Activated gamma-delta T cell (primary cell): Measurements from ENCODE around the gene THAP5.

Experiments
- DNase-seq: peaks from one replicate; lab custom pipeline; 2025; lab: John Stamatoyannopoulos, UW

Gene THAP5

DNA sequence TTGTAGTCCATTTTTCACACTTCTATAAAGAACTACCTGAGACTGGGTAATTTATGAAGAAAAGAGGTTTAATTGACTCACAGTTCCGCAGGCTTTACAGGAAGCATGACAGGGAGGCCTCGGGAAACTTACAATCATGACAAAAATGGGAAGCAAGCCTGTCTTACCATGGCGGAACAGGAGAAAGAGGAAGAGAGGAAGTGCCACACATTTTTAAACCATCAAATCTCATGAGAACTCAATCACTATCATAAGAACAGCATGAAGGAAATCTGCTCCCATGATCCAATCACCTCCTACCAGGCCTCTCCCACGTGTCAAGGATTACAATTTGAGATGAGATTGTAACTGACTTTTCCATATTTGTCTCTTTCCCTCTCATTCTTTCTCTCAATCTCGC is 34.2 kb downstream of the THAP5 start:
- DNase-seq: no peak

DNA sequence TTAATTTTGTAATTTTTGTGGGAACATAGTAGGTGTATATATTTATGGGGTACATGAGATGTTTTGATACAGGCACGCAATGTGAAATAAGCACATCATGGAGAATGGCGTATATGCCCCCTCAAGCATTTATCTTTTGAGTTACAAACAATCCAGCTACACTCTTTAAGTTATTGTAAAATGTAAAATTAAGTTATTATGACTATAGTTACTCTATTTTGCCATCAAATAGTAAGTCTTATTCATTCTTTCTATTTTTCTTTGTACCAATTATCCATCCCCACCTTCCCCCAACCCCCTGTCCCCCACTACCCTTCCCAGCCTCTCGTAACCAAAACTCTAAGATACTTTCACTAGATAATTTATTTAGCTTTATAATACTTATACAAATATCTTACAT is 35.8 kb downstream of the THAP5 start:
- DNase-seq: no peak

GRCh38 chr7:108529341-108529740 is 40.2 kb downstream of the THAP5 start:
- DNase-seq: no peak

DNA sequence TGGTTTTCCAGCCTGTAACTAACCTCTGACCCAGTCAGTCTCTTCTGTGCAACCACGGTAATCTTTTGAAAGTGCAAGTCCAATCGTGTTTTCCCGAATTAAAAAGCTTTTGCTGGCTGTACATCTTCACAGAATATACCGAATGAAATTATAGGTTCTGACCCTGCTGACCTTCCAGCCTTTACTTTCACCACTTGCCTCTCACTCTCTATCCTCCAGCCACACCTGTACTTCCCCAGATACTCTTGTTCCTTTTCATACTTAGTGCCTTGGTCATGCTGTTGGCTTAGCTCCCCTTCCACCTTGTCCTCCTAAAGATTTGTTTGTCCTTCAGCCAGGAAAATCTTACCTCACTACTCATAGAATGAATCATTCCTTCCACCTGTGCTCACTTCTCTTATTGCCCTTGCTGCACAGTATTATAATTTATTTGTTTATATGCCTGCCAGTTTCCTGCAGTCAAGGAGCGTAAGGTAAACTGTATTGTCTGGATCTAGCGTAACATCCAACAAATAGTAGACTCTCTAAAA is 41.3 kb downstream of the THAP5 start:
- DNase-seq: no peak

DNA sequence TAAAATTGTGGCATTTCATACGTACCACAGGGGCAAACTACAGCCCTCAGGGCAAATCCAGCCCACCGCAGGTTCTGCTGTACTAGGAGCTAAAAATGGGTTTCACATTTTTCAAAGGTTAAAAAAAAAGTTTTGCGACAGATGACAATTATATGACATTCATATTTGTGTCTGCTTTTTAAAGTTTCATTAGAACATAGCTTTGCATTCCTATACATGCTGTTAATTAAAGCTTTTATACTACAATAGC is 42.8 kb downstream of the THAP5 start:
- no peak for DNase-seq

GRCh38 chr7:108525985-108526767 is 43.3 kb downstream of the THAP5 start, which contains the start of gene PNPLA8:
Gene PNPLA8 (minus strand): TSS chr7:108526135. CDS start chr7:108515491, 10,644 bp downstream.
- peak; percentile 99 for DNase-seq

- DNase-seq: peak; percentile 71
These were observed 44.0 kb downstream of the THAP5 start for GRCh38 chr7:108525327-108525984.

- DNase-seq: no peak
These were observed 46.7 kb downstream of the THAP5 start for GRCh38 chr7:108522780-108523179.

DNA sequence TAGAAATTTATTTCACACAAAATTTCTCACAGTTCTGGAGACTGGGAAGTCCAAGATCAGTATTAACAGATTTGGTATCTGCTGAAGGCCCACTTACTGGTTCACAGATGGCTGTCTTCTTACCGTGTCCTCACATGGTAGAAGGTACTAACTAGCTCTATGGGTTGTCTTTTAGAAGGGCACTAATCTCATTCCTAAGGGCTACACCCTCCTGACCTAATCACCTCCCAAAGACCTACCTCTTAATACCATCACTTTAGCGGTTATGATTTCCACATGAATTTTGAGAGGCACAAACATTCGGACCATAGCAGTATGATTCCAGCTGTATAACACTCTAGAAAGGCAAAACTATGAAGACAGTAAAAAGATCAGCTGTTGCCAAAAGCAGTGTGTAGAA is 51.6 kb downstream of the THAP5 start:
- no peak for DNase-seq

- no peak for DNase-seq
These were observed 53.9 kb downstream of the THAP5 start for GRCh38 chr7:108515630-108516029.

DNA sequence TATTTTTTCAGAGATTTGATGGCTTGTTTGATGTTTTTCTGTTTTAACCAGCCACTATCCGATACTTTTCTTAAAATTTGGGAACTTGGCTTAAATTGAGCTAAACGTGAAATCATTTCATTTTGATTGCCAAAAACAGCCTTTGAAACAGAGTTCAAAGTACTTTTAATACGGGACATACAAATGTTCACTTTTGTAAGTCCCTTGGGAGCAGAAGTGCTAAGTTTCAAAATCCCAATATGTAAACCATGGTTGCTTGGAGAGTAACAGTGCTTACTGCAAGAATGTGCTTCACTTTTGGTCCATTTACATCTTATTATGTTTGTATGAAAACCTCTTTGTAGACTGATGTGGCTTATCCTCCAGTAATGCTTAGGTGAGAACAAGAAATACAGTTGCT is 54.5 kb downstream of the THAP5 start:
- no peak for DNase-seq
